Gastroesophageal sphincter (tissue), 3 donors: Measurements from ENCODE around the gene TSPEAR.

Experiments
- POLR2A ChIP-seq, 2 donors: fragments of 450-650 bp; IDR thresholded peaks; one replicate each; pipeline ENCODE4 v1.6.1; 2017; ENCODE audit warnings: antibody characterized with exemption in 2 of 2, mild to moderate bottlenecking in 2 of 2, moderate library complexity in 1 of 2
- POLR2AphosphoS5 ChIP-seq: sonication (generic); formaldehyde crosslinking; IDR thresholded peaks from one replicate; pipeline ENCODE4 v1.6.1; 2017; ENCODE audit warnings: antibody characterized with exemption
- TF ChIP-seq, protein P1 (sequence below), 4 experiments: fragments of 200-600 bp in 2 of 4; fragments of 450-650 bp in 2 of 4; sonication (generic) in 1 of 4; IDR thresholded peaks; one replicate each; pipeline ENCODE4 v1.5.1; 2017 to 2019; ENCODE audit warnings: antibody characterized with exemption in 4 of 4, mild to moderate bottlenecking in 2 of 4, moderate library complexity in 2 of 4

DNA sequence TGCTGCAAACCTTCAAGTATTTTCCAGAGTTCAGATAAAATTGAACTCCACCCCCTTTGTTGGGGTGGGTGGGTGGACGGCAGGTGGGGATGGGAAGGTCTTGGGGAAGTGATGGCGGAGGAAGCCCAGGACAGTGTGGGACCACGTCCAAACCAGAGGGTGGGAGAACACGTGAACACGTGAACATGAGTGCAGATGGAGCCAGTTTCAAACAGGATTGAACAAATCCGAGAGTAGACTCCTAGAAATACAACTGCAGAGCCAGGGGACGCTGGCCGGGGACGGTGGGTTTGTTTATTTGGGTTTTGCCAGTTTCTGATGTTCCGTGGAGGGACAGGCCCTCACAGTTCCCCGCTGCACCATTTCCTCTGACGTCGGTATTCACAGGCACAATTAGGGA, 163.0 kb downstream of the TSPEAR start:
- TF ChIP-seq POLR2A (IDR thresholded peaks at IDR 0.05) = no peak
- TF ChIP-seq, protein P1, sequence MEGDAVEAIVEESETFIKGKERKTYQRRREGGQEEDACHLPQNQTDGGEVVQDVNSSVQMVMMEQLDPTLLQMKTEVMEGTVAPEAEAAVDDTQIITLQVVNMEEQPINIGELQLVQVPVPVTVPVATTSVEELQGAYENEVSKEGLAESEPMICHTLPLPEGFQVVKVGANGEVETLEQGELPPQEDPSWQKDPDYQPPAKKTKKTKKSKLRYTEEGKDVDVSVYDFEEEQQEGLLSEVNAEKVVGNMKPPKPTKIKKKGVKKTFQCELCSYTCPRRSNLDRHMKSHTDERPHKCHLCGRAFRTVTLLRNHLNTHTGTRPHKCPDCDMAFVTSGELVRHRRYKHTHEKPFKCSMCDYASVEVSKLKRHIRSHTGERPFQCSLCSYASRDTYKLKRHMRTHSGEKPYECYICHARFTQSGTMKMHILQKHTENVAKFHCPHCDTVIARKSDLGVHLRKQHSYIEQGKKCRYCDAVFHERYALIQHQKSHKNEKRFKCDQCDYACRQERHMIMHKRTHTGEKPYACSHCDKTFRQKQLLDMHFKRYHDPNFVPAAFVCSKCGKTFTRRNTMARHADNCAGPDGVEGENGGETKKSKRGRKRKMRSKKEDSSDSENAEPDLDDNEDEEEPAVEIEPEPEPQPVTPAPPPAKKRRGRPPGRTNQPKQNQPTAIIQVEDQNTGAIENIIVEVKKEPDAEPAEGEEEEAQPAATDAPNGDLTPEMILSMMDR (IDR thresholded peaks at IDR 0.05) = no peak
- no peak for TF ChIP-seq POLR2AphosphoS5
